Inferior parietal cortex (tissue), 1 donor: ENCODE measurements around the gene POLR1F.
A peak's percentile ranks its signal among the peaks of the same experiment; 100 is the strongest.
"Not testable (repeated sequence)": the region's sequence is repeated elsewhere in the genome, so short reads cannot be mapped to it uniquely, and the experiment has no call there.

Experiments
- DNase-seq: peaks from one replicate; pipeline ENCODE4 v3.0.0-alpha.2; 2016; ENCODE audit errors: extremely low spot score

The POLR1F gene, protein sequence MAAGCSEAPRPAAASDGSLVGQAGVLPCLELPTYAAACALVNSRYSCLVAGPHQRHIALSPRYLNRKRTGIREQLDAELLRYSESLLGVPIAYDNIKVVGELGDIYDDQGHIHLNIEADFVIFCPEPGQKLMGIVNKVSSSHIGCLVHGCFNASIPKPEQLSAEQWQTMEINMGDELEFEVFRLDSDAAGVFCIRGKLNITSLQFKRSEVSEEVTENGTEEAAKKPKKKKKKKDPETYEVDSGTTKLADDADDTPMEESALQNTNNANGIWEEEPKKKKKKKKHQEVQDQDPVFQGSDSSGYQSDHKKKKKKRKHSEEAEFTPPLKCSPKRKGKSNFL

GRCh38 chr7:19708397-19709248 lies at the start of gene POLR1F:
Gene POLR1F, minus strand, starts transcription at chr7:19709037. Its CDS starts 21 bp downstream, at chr7:19709016.
- peak; percentile 100 for DNase-seq

DNA sequence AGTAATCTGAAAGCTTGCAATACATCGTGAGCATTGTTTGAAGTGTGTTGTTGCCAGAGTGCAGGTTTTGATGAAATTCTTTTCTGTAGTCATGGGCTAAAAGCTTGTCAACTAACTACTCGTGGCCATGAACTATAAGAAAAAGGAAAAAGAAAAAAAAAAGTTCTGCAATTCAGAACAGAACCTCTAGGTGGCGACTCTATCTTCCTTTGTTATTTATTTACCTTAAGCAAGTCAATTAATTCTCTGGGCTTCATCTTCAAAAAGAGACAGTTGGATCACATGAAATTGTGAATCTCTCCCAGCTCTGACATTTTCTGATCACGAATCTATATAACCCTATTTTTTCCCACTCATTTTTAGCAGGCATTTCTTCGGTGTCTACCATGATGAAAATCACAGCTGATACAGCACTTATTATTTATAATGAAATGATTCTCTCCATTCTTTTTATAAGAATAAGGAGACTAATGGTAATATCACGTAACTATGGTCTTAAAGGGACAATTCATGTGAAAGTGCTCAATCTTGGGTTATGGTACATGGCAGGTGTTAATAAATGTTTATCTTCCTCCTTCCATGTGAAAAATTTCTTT lies 45.8 kb upstream of the POLR1F start:
- peak; percentile 63 for DNase-seq

GRCh38 chr7:19752020-19752419 lies 43.2 kb upstream of the POLR1F start:
- no peak for DNase-seq

DNA sequence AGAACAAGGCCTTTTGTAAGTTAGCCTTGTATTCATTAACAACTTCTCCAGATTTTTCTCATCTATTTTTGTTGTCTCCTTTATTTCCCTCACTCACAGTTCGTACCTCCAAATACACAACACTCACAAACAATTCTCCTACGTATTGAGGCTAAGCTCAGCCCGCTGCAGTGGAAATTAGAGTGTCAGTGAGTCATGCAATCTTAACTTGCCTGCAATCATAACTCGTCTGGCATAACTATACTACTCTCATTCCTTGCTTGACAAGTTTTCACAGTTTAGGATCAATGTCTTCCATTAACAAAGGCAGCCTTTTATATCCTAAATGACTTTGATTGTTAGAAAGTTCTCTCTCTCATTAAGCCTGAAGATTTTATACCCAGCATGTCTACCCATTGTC lies 40.8 kb upstream of the POLR1F start:
- no peak for DNase-seq

DNA sequence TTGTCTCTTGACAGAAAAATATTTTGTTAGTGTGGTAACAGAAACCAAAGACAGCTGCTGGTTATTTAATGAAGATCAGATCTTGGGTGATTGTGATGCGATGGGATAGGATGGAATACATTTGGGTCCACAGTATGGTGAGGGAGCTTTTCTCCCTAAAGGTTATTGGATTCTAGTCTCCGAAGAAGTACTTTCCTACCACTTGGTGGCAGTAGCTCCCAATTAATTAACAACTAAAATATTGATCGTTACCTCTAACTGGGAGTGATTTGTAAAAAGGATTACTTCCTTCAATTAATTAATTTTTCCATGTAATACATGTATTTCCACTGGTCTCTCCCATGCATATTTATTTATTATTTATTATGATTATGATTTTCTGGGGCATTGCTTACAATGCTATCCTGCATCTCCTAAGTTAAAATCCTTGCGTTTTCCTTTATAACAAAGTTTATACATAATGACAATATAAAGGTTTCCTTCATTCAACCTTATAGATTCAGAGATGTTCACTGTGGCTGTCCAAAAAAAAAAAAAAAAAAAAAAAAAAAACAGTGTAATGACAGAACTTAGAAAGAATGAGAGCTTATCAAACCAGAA lies 39.0 kb upstream of the POLR1F start:
- DNase-seq = peak; percentile 72

GRCh38 chr7:19744075-19744474 lies 35.2 kb upstream of the POLR1F start:
- no peak for DNase-seq

DNA sequence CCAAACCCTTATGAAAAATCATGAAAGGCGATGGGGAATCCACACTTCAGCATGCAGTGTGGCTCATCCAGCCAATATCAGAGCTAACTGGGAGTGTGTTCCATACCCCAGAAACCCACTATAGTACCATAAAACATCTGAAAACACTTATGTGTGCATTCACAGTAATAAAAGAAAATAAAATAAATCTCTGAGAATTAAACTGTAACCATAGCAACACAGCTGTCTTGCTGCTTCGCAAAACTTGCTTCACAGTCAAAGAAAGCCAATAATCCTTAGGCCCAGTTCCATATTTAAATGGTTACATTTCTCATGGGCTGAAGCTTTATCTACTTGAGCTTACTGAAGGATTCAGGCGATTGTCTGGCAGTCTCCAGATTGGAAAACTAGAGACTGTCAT lies 19.9 kb upstream of the POLR1F start:
- DNase-seq = no peak

DNA sequence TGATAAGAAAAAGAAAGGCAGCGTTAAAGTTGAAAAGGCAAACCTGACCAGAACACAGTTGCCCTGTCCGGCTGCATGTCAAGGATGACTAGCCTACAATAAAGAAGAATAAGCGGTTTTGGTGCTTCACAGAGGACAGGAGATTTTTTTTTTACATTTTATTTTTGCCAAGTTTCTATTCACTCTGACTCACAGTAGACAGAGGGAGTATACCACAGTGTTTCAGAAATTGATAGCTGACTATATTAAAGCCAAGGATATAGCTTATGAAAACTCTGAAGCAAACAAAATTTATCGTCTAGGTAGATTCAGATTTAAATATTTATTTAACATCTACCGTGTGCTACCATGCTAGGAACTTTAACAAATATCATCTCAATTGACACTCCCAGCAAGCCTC lies 16.9 kb upstream of the POLR1F start:
- no peak for DNase-seq

DNA sequence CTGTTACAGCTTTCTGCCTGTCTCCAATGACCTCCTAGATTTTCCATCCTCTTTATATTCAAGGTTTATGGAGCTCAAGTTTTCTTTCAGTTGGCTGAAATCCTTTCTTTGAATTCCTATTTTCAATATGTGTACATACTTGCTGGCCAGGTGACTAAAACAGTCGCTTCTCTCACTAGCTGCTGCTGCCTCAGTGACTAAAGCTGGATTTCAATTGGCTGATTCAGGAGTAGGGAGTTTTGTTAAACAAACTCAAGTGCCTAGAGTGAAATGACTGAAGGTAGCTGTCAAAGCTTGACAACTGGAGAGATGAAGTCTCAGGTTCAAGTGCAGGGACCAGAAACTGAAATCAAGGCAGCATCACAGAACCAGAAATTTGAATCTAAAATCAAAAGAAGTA lies 6.7 kb upstream of the POLR1F start:
- DNase-seq = no peak

- DNase-seq = peak; percentile 80
Measured at GRCh38 chr7:19713676-19714075, 4.8 kb upstream of the POLR1F start.

GRCh38 chr7:19709249-19709578 lies 377 bp upstream of the POLR1F start:
- no peak for DNase-seq

DNA sequence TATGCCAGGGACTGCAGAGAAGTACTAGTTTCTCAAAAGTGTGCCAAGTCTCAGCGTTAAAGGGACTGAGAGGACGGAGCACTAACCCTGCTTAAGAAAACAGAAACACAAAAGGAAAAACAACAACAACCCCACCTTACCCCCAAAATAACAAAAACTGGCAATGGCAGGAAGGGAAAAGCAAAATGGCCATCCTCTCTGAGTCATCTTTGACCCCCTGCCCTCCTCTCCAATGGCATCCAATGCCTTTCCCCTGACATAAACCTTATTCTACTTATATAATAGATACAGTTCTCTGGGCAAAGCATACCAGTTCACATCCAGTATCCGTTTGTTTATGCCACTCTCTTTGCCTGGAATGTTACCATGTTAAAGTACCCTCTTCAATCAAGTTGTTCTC lies 1.6 kb downstream of the POLR1F start:
- no peak for DNase-seq

GRCh38 chr7:19705663-19706062 lies 3.2 kb downstream of the POLR1F start:
- DNase-seq = no peak

- no peak for DNase-seq
Measured at GRCh38 chr7:19701471-19701870, 7.4 kb downstream of the POLR1F start.

GRCh38 chr7:19700936-19701335 lies 7.9 kb downstream of the POLR1F start:
- no peak for DNase-seq

DNA sequence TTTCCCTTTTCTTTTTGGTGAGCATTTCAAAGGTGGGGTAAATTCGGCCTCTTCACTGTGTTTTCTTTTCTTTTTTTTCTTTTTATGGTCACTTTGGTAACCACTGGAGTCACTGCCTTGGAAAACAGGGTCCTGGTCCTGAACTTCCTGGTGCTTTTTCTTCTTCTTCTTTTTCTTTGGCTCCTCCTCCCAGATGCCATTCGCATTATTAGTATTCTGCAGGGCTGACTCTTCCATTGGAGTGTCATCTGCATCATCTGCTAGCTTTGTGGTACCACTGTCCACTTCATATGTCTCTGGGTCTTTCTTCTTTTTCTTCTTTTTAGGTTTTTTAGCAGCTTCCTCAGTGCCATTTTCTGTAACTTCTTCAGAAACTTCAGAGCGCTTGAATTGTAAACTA lies 10.5 kb downstream of the POLR1F start:
- DNase-seq = no peak

- no peak for DNase-seq
Measured at GRCh38 chr7:19696926-19697325, 11.9 kb downstream of the POLR1F start.

DNA sequence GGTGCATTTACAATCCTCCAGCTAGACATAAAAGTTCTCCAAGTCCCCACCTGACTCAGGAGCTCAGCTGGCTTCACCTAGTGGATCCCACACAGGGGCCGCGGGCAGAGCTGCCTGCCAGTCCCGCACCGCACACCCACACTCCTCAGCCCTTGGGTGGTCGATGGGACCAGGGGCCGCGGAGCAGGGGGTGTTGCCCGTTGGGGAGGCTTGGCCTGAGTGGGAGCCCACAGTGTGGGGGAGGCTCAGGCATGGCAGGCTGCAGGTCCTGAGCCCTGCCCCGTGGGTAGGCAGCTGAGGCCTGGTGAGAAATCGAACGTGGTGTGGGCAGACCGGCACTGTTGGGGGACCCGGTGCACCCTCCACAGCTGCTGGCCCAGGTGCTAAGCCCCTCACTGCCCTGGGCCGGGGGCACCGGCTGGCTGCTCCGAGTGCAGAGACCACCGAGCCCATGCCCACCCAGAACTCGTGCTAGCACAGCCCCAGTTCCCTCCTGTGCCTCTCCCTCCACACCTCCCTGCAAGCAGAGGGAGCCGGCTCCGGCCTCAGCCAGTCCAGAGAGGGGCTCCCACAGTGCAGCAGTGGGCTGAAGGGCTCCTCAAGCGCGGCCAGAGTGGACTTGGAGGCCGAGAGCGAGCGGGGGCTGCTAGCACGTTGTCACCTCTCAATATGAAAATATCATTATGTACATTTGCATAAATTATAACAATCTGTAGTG lies 16.6 kb downstream of the POLR1F start:
- no peak for DNase-seq

DNA sequence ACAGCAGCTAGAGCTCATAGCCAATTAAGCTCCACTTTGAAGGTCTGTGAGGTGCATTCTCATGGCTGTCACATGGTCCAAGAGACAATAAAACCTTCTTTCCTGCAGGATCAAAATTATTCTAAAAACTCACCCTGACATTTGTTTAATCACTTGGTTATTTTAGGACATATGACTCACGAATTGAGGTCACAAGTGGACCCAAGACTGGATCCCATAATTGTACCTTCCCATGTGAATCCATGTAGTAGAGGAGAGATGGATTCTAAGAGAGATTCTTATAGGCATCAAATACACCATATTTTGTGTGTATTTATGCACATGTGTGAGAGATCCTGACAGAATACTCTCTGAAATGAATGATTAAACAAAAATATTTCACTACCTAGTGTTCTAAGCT lies 18.1 kb downstream of the POLR1F start:
- no peak for DNase-seq

GRCh38 chr7:19689130-19689529 lies 19.7 kb downstream of the POLR1F start:
- DNase-seq = not testable (repeated sequence)

GRCh38 chr7:19681596-19681995 lies 27.2 kb downstream of the POLR1F start:
- no peak for DNase-seq

DNA sequence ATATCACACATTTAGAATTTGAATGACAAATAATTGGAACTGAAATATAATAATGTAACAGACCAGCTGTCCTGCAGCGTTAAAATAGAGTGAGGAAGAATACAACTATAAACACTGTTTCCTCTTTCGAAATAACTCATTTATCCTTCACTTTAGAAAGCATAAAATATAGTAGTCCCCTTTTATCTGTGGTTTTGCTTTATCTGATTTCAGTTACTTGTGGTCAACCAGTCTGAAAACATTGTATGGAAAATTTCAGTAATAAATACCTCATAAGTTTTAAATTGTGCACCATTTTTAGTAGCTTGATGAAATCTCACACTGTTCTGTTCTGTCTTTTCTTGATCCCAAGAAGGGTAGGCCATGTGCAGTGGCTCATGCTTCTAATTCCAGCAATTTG lies 31.7 kb downstream of the POLR1F start:
- no peak for DNase-seq
